MG63 (cell line): ENCODE measurements around the gene BTN2A1. TPM values are rescaled to one million over a fixed set of nuclear protein-coding genes. Genes with fewer than 3 reads are reported as not detected.

Experiments
- DNase-seq: peaks from one replicate; pipeline ENCODE4 v3.0.0-alpha.2; 2020
- H3K27me3 ChIP-seq: fragments of 250-450 bp; sonication (Bioruptor Pico); 2 replicates; pipeline ENCODE4 v1.5.1; 2020; ENCODE audit warnings: mild to moderate bottlenecking, moderate library complexity
- H3K36me3 ChIP-seq: fragments of 250-450 bp; sonication (Bioruptor Pico); 2 replicates; pipeline ENCODE4 v1.5.1; 2020; ENCODE audit warnings: mild to moderate bottlenecking, moderate library complexity
- H3K4me3 ChIP-seq: fragments of 250-450 bp; sonication (Bioruptor Pico); 2 replicates; pipeline ENCODE4 v1.5.1; 2020; ENCODE audit warnings: mild to moderate bottlenecking, moderate library complexity
- H3K9me3 ChIP-seq: fragments of 250-450 bp; sonication (Bioruptor Pico); 2 replicates; pipeline ENCODE4 v1.5.1; 2020; ENCODE audit warnings: mild to moderate bottlenecking, moderate library complexity
- total RNA-seq: library from RNA; depleted of rRNA; stranded (reverse); fragments of >200 nt; shearing (Covaris generic); gene quantifications from 2 replicates; pipeline ENCODE4 v1.2.3, GENCODE V29; 2014; ENCODE audit warnings: low replicate concordance

Gene BTN2A1
- total RNA-seq, 1 experiment from 2014 or later: 6.6 TPM

DNA sequence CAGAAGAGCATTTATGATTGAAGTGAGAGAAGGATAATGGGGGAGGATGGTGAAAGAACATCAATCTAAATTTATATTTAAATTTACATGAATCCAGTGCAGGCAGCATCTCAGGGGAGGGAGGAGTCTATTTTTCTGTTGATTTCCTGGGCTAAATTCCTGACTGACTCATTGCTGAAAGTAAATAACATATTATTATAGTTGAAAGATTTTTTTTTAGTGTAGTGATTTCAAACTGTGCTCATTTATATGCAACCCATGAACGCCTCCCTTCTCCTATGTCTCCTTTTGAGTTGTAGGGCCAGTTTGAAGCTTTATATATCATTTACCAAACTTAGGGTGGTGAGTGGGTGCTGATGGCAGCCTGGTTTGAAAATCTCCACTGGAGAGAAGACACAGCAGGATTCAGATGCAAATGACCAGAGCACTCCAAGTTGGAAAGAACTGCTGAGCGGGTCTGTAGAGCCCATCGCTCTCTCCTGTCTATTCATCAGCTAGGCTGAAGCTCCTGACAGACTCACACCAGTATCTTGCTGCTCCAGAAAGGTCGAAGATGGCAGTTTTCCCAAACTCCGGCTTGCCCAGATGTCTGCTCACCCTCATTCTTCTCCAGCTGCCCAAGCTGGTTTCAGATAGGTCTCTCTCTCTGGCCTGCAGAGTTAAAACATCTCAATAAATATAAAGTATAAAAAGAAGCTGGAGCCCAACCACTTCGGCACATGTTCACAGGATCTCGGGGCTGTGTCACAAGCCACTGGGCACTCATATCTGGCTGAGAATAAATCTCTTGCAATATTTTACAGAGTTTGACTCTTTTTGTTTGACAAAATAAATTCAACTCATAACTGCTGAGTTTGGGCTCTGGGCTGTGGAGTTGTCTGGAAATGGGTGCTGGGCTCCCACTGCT lies 18.3 kb downstream of the BTN2A1 start:
- no peaks in the 10 kb centered on the region for H3K36me3 ChIP-seq
- peak; percentile 10 for DNase-seq
- no peaks in the 10 kb centered on the region for H3K9me3 ChIP-seq

DNA sequence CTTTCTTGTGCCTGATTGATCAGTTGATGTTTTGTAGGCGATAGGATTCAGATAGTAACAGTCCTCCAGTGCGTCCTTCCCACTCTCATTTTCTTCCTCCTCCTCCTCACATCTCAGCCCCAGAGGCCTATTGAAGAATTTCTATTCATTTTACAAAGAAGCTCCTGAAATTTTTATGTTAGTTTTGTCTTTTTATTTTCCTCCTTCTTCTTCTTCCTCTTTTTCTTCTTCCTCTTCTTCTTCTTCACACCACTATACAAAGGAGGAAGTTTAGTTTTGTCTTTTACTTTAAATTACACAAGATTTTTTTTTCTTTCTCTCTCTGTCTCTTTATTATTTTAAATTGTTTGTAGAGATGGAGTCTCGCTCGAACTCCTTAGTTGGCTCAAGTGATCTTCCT lies 19.1 kb downstream of the BTN2A1 start:
- no peaks in the 10 kb centered on the region for H3K9me3 ChIP-seq
- DNase-seq: no peak

More for the DNA sequence above, 18.3 kb downstream of the BTN2A1 start:
- no peak overlapping the region for H3K4me3 ChIP-seq
- H3K27me3 ChIP-seq: no peaks in the 10 kb centered on the region

DNA sequence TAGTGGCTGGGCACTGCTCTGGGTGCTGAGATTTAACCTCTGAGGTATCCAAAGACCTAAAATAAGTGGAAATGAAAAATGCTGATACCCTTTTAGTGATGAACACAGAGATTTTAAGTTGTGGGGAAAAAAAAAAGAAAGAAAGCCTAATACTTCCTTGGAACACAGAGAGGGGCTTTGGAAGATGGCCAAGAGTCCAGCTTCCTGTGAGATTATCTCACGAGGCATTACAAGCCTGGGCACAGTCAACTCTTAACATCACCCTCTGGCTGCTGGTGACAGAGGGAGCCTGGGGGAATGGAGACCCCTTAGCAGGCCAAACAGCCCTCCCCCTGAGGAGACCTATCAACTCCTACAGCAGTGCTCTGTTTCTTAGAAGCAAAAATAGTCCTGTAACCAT lies 19.7 kb downstream of the BTN2A1 start:
- H3K9me3 ChIP-seq: no peaks in the 10 kb centered on the region
- DNase-seq: no peak
- H3K27me3 ChIP-seq: no peaks in the 10 kb centered on the region
- no peaks in the 10 kb centered on the region for H3K36me3 ChIP-seq
- no peak overlapping the region for H3K4me3 ChIP-seq

More for the DNA sequence above, 19.1 kb downstream of the BTN2A1 start:
- Histone ChIP-seq H3K36me3 (no peaks in the 10 kb centered on the region), H3K27me3 (no peaks in the 10 kb centered on the region), H3K4me3 (no peak overlapping the region)

DNA sequence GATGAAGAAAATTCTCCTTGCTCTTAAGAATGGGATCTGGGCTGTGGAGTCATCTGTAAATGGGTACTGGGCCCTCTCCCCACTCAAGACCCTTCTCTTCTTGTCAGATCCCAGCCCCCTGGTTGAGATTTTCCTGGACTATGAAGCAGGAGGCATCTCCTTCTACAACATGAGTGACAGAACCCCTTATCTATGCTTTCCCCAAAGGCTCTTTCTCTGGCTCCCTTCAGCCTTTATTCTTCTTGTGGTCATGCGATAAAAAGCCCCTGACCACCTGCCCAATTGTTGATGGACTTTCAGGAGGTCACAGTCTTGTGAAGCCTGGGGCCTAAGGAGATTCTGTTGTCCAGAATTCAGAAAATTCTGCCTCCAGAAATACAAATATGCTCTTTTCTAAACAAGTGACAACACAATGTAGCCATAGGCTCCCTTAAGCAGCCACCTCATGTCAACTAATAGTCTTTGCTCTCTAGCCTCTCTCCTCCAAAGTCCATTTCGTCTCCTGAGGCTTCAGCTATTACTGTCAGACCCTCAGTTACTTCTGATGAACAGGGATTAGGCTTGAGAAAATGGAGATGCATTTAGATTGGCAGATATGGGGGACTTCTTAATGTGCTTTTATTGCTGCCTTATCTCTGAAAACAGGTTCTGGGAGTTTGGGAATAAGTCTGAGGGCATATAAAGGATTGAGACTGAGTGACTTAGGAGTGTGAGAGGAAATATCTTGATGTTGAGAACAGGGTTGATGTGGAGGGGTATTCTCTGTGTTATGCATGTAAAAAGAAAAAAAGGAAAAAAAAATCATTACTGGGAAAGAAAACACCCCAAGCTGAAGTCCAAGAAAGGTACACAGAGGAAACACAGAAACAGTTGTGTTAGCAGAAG lies 20.6 kb downstream of the BTN2A1 start:
- Histone ChIP-seq H3K36me3 (no peaks in the 10 kb centered on the region), H3K9me3 (no peaks in the 10 kb centered on the region), H3K27me3 (no peaks in the 10 kb centered on the region), H3K4me3 (no peak overlapping the region)
- no peak for DNase-seq

DNA sequence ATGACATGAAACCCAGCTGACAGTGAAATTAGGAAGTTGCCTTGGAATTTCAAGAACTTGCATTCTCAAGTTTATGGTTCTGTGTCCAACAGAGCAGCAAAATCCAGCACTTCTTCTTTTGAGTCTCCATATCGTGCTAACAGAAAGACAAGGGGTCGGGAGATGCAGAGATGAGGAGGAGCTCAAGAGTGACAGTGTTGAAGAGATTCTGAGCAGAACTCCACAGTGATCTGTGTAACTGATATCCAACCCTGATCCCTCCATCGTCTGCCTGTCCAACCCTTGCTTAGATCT lies 21.2 kb downstream of the BTN2A1 start:
- DNase-seq: no peak
- H3K36me3 ChIP-seq: no peaks in the 10 kb centered on the region
- no peaks in the 10 kb centered on the region for H3K9me3 ChIP-seq
- H3K27me3 ChIP-seq: no peaks in the 10 kb centered on the region
- no peak overlapping the region for H3K4me3 ChIP-seq

DNA sequence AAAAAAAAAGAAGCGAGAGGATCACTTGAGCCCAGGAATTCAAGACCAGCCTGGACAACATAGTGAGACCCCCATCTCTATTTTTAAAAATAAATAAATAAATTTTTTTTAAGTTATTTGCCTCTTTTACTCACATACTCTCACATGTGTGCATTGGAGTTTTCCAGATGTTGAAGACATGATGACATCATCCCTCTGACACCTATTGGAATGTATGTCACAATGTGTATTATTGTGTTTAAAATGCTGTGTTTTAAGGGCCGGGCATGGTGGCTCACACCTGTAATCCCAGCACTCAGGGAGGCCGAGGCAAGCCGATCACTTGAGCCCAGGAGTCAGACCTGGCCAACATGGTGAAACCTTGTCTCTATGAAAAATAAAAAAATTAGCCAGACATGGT lies 24.6 kb downstream of the BTN2A1 start:
- DNase-seq: no peak
- Histone ChIP-seq H3K4me3 (no peak overlapping the region), H3K9me3 (no peaks in the 10 kb centered on the region), H3K36me3 (no peaks in the 10 kb centered on the region), H3K27me3 (no peaks in the 10 kb centered on the region)

DNA sequence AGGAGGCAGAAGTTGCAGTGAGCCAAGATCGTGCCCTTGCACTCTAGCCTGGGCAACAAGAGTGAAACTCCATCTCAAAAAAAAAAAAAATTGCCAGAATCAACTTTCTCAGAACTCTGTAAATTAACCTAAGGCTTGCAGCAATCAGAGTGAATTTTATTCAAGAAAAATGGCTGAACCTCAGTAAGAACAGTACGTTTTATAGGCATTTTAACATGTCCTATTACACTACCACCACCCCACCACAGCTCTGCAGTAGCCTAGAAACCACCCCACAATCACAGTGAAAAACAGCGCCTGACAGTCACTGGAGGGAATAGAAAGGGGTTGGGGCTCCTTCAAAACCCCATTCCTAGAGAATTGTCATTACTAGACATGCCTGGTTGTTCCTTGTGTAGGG lies 26.0 kb downstream of the BTN2A1 start:
- no peak for DNase-seq
- Histone ChIP-seq H3K36me3 (no peaks in the 10 kb centered on the region), H3K9me3 (no peaks in the 10 kb centered on the region), H3K4me3 (no peak overlapping the region), H3K27me3 (no peaks in the 10 kb centered on the region)

DNA sequence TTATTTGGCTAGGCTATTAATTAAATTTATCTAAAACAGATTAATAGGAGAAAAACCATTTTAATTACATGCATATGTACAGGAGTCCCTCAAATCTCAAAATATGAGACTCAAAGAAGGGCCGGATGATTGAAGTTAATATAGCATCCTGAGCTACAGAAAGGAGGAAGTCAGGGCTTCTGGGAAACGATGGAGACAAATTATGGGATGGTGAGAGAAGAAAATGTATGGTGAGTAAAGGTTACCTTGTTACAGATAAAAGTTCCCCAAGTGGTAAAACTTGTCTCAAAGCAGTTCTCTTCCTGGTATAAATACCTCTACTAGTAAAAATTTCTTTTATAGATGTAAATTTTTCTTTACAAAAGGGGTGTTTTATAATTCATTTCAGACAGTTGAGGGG lies 26.4 kb downstream of the BTN2A1 start:
- no peak for DNase-seq
- Histone ChIP-seq H3K36me3 (no peaks in the 10 kb centered on the region), H3K27me3 (no peaks in the 10 kb centered on the region), H3K4me3 (no peak overlapping the region), H3K9me3 (no peaks in the 10 kb centered on the region)

DNA sequence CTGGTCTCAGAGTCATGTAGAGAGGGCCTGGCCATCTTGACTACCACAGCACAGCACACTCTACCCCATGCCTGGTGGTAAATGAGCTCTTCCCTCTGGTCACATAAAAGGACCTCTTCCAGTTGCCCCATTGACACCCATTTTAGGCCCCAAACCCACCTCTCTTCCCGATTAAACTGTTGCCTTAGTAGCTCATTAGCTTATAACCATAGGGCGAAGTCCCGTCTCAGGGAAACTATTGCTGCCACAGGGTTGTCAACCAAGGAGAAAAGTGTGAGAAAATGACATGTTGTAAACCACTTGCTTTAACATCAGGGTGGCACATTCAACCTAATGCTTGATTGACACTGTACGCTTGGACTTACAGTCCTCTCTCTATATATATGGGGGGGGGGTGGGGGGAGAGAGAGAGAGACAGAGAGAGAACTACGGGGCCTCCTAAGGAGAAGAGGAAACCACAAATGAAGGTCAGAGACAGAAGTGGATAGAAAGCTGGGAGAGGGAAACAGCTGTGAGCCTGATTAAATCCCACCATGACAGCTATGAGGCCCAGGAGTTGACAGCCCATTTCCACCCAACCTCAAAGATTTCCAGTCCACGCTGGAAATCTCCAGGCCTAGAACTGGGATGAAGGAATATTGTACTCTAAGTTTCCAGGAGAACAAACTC lies 27.5 kb downstream of the BTN2A1 start:
- Histone ChIP-seq H3K27me3 (no peaks in the 10 kb centered on the region), H3K9me3 (no peaks in the 10 kb centered on the region), H3K4me3 (no peak overlapping the region), H3K36me3 (no peaks in the 10 kb centered on the region)
- no peak for DNase-seq

DNA sequence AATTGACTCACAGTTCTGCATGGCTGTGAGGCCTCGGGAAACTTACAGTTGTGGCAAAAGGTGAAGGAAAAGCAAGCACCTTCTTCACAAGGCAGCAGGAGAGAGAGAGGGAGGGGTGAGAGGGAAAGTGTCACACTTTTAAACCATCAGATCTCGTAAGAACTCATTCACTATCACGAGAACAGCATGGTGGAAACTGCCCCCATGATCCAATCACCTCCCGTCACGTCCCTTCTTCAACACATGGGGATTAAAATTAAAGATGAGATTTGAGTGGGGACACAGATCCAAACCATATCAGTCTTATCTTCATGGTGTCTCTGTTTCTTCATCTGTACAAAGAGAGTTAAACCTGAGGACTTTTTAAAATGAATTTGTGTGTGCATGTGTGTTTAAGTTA lies 28.6 kb downstream of the BTN2A1 start:
- Histone ChIP-seq H3K9me3 (no peaks in the 10 kb centered on the region), H3K36me3 (no peaks in the 10 kb centered on the region), H3K4me3 (no peak overlapping the region), H3K27me3 (no peaks in the 10 kb centered on the region)
- no peak for DNase-seq

DNA sequence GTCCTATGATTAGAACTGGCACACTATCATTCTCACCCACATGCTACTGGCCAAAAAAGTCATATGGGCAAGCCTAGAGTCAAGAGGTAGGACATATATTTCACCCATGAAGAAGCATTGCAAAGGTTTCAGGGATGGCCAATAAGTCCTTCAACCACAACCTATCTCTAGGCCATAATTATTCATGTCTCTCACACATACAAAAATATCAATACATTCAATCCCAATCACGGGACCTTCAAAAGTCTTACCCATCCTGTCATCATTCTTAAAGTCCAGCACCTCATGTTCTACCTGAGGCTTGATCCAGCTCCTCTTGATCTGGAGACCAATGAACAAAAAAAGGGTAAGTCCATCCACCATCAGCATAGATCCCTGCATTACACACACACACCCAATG lies 29.7 kb downstream of the BTN2A1 start:
- H3K27me3 ChIP-seq: no peaks in the 10 kb centered on the region
- no peaks in the 10 kb centered on the region for H3K36me3 ChIP-seq
- H3K4me3 ChIP-seq: no peak overlapping the region
- H3K9me3 ChIP-seq: no peaks in the 10 kb centered on the region
- no peak for DNase-seq

DNA sequence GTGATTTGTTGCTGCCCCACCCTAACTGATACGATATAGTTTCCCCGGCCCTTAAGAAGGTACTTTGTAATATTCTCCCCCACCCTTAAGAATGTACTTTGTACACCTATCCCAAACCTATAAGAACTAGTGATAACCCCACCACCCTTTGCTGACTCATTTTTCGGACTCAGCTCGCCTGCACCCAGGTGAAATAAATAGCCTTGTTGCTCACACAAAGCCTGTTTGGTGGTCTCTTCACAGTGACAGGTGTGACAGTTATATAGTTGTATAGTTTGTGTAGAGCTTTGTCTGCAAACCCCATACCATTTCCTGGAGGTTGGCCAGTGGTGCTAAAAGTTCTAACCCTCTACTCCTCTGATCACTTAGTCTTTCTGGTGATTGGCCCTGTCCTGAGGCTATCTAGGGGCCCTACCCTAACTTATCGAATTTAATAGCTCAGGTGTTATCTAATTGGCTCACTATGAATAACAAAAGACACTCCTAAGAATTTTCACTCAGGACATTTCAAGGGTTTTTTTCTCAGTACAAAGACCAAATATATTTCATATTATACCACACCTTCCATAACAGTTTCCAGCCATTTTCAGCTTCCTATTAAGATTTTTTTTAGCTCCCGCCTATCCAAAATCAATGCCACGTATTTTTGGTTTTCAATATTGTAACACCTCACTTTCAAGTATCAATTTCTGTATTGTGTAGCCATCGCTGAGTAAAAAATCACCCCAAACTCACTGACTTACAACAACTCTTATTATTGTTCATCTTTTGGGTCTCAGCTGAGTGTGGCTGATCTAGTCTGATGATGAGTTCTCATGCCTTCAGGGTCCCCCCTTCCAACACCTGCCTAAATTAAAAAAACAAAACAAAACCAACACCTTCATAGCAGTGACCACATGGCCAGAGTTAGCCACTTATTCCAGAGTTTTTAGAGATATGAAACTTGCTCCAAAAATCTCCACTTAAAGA lies 32.5 kb downstream of the BTN2A1 start:
- H3K9me3 ChIP-seq: no peaks in the 10 kb centered on the region
- H3K4me3 ChIP-seq: no peak overlapping the region
- no peaks in the 10 kb centered on the region for H3K27me3 ChIP-seq
- no peaks in the 10 kb centered on the region for H3K36me3 ChIP-seq
- no peak for DNase-seq

DNA sequence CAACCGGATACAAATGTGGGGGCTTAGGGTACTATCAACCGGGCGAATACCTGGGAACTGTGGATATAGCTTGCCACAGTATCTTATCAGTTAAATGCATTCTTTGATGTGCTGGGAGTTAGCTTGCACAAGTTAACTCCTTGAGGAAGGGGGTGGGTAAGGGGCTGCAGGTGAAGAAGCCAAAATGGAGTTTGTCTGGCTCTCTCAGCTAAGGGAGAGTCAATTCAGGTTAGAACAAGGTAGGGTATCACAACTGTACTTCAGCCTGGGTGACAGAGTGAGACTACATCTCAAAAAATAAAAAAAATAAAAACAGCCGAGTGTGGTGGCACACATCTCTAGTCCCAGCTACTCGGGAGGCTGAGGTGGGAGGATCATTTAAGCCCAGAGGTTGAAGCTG lies 33.8 kb downstream of the BTN2A1 start:
- no peaks in the 10 kb centered on the region for H3K27me3 ChIP-seq
- no peak for DNase-seq

DNA sequence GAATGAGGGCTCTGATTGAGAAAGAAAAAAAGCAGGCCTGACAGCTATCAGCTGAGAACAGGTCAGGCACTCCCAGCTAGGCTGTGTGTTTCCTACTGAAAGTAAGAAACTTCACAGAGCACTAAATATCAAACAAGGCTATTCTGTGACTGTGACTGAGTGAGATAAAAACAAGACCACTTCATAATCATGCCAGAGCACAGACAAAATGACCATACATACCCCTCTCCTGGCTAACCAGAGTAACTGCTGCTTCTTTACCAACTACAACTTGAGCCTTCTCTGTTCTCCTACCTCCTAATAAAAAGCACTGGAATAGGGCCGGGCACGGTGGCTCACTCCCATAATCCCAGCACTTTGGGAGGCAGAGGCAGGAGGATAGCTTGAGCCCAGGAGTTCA lies 35.5 kb downstream of the BTN2A1 start:
- H3K27me3 ChIP-seq: no peaks in the 10 kb centered on the region
- DNase-seq: no peak
- H3K36me3 ChIP-seq: no peaks in the 10 kb centered on the region
- H3K4me3 ChIP-seq: no peak overlapping the region
- H3K9me3 ChIP-seq: no peaks in the 10 kb centered on the region

More for the DNA sequence above, 33.8 kb downstream of the BTN2A1 start:
- H3K36me3 ChIP-seq: no peaks in the 10 kb centered on the region
- no peaks in the 10 kb centered on the region for H3K9me3 ChIP-seq
- H3K4me3 ChIP-seq: no peak overlapping the region

DNA sequence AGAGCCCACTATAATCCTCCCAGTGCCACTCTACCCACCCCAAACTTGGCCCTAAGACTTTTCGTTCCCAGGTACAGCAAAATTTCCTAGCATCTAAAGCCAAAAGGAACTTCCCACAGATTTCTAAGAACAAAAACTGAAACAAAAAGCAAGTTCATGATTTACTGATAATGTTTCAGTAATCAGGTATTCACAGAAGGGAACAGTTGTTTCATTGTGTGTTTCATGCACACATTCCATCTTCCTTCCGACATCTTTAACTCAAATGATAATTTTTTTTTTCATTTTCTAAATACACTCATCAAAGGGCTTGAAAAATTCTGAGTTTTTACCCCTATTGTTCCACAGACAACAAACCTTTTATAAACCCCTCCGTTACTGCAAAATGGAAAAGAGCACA lies 36.4 kb downstream of the BTN2A1 start:
- no peaks in the 10 kb centered on the region for H3K27me3 ChIP-seq
- DNase-seq: no peak
- H3K36me3 ChIP-seq: no peaks in the 10 kb centered on the region
- no peaks in the 10 kb centered on the region for H3K9me3 ChIP-seq
- H3K4me3 ChIP-seq: no peak overlapping the region

DNA sequence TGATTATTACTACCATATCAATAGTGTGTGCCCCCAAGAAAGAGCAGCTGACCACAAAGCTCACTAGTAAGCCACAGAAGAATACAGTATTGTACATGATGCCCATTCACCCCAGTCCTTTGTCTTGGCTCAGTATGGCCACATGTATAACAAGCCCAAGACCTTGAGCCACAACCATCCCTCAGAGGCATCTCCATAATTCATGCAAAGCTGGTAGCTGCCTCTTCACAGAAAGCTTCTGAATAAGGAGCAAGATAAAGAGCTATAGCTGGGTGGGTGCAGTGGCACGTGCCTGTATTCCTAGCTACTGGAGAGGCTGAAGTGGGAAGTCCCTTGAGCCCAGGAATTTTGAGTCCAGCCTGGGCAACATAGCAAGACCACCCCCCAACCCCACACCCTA lies 37.5 kb downstream of the BTN2A1 start:
- Histone ChIP-seq H3K36me3 (no peaks in the 10 kb centered on the region), H3K9me3 (no peaks in the 10 kb centered on the region), H3K27me3 (no peaks in the 10 kb centered on the region), H3K4me3 (no peak overlapping the region)
- no peak for DNase-seq
